GM18951 (cell line): ENCODE data around the gene NPAS2.

Experiments used
- POLR2A ChIP-seq: IDR thresholded peaks from 4 replicates; pipeline ENCODE4 v1.6.1; 2011; ENCODE audit warnings: mild to moderate bottlenecking; ENCODE audit not compliant: insufficient read length, insufficient read depth; ENCODE audit errors: extremely low read depth
- in situ Hi-C: fragments of 300-500 bp; cut with MboI; formaldehyde crosslinking; loops from one replicate; pipeline ENCODE4 v1.12.0; 2022; ENCODE audit warnings: low sequenced_read_pairs, mixed read lengths, inconsistent platforms; ENCODE audit not compliant: unreplicated experiment

NPAS2 gene

GRCh38 chr2:100948942-100949811, 129.2 kb downstream of the NPAS2 start:
- in situ Hi-C loops = no loop called here
- TF ChIP-seq POLR2A = no peak

DNA sequence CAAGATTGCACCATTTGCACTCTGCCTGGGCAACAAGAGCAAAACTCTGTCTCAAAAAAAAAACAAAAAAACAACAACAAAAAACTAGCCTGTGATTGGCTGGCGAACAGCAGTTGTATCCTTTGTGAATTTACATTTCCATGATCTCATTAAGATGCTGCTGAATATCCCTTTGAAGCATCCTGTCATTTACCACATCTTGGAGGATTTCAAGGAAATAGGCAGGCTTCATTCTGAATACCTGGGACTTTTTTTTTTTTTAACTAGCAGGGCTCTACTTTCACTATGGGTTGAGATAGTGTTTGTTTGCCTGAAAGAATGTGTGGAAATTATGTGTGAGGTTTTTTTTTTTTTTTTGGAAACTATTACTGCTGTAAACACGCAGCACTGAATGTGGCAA, 132.6 kb downstream of the NPAS2 start:
- in situ Hi-C loops = no loop called here
- no peak for TF ChIP-seq POLR2A

- in situ Hi-C loops = no loop called here
- no peak for TF ChIP-seq POLR2A
These were observed 133.6 kb downstream of the NPAS2 start for GRCh38 chr2:100953406-100954043.

DNA sequence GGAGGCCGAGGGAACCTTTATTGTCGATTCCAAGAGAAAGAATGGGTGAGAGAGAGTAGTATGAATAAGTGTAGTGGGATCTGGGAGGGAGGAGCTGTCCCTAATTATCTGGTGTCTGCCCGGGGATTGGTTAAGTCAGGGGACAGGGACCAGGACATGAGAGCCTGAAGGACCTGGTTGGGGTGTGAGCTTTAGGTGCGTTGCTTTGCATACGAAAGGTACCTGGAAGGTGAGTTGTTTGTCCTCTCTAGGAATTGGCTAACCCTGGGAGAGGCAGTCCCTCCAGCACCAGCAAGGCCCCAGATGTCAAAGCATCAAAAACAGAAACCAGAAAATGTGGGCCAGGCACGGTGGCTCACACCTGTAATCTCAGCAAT, 134.1 kb downstream of the NPAS2 start:
- in situ Hi-C loops = no loop called here
- TF ChIP-seq POLR2A = no peak

- no peak for TF ChIP-seq POLR2A
- in situ Hi-C loops = no loop called here
These were observed 135.3 kb downstream of the NPAS2 start for GRCh38 chr2:100955226-100955625.

DNA sequence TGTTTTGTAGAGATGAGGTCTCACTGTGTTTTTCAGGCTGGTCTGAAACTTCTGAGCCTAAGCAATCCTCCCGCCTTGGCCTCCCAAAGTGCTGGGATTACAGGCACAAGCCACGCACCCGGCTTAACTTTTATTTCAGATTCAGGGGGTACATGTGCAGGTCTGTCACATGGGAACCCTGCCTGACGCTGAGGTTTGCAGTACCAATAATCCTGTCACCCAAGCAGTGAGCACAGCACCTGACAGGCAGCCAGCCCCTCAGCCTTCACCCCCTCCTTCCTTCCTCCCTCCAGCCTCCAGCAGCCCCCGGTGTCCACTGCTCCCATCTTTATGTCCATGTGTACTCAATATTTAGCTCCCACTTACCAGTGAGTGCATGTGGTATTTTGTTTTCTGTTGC, 136.1 kb downstream of the NPAS2 start:
- no peak for TF ChIP-seq POLR2A
- in situ Hi-C loops = no loop called here

DNA sequence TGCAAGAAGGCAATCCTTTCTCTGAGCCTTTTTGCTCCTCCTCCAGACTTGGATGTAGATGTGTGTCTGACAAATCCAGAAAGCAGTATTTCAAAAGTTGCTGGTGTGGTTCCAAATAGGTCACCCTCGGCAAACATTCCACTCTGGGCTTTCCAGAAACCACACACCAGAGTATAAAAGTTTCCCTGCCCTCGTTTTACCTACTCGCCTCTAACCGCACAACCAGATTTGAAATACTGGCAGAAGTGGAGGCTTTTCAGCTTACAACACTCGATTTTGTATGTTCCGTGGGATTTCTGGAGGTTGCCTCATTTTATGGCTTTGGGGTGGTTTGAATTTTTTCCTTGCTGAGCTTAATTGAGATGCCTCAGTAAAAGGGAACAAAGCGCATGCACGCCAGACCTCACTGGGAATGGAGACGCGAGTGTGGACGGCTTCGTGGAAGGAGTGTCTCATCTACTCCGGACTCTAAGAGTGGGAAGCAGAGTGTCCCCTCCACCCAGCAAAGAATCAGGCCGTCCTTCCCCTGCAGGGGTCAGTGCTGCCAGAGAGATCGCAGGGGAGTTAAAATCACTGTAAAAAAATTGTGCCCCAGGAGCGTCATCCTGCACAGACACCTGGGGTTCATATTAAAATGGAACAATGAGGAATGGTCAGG, 138.2 kb downstream of the NPAS2 start:
- in situ Hi-C loops = no loop called here
- TF ChIP-seq POLR2A = no peak

DNA sequence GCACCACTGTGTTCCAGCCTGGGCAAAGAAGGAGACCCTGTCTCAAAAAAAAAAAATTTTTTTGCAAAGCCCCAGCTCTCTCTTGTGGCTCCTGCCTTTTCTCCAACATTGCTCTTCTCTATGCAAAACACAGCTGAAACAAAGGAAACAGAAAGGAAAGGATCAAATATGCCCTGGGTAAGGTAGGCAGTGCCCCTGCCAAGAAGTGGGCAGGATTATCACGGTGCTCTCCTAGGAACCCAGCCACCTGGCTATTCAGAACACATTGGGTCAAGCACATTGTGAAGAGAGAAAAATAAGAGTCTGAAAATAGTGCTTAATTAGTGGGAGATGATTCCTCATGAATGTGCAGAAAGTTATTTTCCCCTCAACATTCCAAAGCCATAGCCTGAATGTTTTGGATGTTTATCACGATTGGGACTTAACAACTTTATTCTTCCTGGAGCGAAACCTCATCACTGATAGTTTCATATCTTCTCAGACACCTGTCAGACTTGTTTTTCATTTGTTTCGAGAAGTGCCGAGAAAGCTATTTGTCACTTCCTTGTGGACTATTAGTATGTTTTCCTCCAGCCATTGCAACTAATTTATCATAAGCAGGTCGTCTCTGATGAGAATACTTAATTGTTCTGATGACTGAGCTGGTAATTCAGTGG, 139.4 kb downstream of the NPAS2 start:
- no peak for TF ChIP-seq POLR2A
- in situ Hi-C loops = no loop called here

DNA sequence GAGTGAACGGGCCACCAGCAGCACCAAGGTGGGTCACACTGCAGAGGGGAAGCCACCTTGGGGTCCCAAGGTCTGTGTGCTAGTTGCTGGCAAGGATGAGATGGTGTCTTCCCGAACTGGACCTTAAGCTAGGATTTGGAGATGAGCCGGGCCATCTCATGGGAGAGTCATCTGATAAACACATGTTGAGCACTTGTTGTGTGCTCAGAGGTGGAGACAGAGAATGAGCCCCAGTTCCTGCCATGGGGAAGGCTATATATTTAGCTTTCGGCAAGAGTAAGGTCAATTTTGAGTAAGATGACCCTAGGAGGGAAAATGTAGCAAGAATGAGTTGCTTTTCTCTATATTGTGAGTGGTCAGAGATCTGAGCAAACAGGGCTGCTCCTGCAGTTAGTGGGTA, 140.7 kb downstream of the NPAS2 start:
- TF ChIP-seq POLR2A = no peak
- in situ Hi-C loops = no loop called here

DNA sequence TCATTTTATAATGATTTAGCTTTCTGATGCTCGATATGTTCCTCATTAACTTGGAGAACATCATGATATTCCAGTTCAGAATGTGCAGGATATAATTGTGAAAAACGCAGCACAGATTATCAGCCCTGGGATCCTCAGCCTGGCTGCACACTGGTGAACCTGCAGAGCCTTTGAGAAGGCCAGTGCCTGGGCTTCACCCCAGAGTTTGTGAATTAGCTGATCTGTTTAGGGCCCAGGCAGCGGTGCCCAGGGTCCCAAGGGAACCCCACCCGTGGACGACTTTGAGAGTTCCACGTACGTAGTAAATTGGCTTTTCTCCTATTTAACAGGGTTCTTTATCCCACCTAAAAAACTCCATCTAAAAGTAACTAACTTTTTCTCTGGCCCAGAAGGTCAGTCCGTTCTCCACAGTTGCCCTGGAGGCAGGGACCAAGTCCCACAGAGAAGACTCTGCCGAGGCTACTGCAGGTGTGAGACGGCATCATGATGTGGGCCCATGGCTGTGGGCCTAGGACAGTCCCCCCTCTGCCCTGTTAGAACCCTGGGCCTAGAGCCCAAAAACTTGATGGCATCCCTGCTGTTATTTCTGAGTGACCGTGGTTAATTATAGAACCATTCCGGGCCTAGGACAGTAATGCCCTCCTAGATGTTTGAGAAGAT, 142.6 kb downstream of the NPAS2 start:
- TF ChIP-seq POLR2A = no peak
- in situ Hi-C loops = no loop called here

DNA sequence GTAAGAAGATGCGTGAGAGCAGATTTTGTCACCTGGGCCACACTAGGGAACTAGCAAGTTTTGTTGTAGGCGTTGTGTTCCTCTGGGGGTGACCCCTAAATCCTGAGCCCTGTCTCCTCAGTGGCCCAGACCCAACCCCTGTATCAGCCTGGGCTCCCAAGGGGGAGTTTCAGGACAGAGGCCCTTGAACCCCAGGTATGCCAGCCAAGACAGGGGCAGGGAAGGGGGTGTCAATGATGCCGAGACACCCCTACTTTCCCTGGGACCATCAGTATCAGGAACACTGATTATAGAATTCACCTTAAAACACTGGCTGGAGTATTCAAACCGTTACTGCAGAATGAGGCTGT, 143.1 kb downstream of the NPAS2 start:
- in situ Hi-C loops = no loop called here
- no peak for TF ChIP-seq POLR2A

DNA sequence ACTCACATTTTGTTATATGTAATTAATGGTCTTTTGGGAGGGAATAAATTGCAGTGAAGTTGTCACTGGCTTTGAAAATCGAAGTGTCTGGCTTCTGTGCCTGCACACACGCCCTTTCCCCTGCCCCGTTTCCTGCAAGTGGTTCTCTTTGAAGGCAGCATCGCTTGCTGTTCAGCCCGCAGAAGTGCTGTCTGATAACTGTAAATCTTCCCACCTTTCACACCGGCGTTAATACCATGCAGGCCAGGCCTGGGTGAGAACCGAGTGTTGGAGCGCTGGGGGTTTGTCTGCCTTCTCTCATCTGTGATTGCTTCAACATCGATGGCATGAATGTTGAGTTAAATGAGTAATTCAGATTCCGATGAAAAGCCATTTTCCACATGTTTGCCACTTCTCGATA, 144.3 kb downstream of the NPAS2 start:
- TF ChIP-seq POLR2A = no peak
- in situ Hi-C loops = no loop called here

GRCh38 chr2:100964681-100965169, 144.8 kb downstream of the NPAS2 start:
- in situ Hi-C loops = no loop called here
- TF ChIP-seq POLR2A = no peak
